Stimulated activated CD8-positive, alpha-beta memory T cell treated with anti-CD3 and anti-CD28 coated beads, Interleukin-7, amount 100 ng/mL, for 4 hours (primary cell): Measurements from ENCODE around the gene KLF11.
A peak's percentile ranks its signal among the peaks of the same experiment; 100 is the strongest.
"Not testable (repeated sequence)": the region's sequence is repeated elsewhere in the genome, so short reads cannot be mapped to it uniquely, and the experiment has no call there.

Source experiments
- DNase-seq, 2 donors: peaks; one replicate each; pipeline ENCODE4 v3.0.0-alpha.2; 2020; ENCODE audit warnings: low read depth in 2 of 2

The KLF11 gene

DNA sequence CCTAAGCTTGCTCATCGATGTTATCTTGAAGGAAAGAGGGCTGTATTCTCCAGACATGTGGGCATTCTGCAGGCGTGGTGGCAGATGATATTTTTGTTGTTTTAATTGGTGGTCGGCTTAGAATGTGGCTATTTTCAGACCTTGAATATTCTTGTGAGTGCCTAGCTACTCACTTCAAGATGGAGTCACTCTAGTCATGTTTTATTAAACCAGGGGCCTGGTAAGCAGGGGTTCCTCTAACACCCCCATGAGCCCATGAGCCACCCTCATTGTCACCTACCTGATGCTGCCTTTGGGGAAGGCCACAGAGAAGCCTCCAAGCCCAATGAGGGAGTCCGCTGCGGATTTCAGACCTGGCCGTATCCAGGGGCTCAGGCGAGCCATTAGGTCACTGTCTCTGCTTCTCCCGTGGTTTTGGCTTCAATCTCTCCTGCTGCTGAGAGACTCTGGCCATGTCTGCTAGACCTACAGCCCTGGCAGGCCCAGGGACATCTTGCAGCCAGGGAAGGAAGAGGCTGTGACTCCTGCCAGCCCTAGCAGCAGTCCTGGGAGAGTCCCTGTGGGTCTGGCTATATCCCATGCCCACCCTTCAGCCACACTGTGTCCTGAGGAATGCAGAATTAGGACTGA, 16.3 kb upstream of the KLF11 start:
- DNase-seq: no peak

DNA sequence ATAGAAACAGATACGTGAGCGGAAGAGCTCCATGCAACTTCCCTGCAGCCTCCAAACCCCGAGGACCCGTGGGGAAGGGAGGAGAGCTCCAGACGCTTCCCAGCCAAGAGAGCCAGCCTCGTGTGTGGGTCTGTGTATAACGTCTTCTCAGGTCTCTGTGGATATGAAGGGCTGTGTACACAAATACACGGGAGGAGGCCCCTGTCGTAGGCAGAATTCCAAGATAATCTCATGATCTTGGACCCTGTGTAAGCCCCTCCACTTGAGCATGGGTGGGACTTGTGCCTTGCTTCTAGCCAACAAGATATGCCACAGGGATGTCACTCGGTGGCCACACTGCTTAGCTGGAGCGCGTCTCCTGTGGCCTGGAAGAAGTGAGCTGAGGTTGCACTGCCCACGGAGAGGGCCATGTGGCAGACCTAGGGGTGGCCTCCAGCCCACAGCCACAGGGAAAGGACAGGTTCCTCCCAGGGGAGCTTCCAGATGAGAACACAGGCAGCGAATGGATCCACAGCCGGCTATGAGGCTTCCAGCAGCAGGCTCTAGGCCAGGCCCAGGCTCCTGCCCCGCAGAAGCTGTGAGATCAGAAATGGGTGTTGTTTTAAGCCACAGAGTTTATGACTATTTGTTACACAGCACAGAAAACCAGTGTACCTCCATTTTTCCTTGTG, 15.6 kb upstream of the KLF11 start:
- no peak for DNase-seq

DNA sequence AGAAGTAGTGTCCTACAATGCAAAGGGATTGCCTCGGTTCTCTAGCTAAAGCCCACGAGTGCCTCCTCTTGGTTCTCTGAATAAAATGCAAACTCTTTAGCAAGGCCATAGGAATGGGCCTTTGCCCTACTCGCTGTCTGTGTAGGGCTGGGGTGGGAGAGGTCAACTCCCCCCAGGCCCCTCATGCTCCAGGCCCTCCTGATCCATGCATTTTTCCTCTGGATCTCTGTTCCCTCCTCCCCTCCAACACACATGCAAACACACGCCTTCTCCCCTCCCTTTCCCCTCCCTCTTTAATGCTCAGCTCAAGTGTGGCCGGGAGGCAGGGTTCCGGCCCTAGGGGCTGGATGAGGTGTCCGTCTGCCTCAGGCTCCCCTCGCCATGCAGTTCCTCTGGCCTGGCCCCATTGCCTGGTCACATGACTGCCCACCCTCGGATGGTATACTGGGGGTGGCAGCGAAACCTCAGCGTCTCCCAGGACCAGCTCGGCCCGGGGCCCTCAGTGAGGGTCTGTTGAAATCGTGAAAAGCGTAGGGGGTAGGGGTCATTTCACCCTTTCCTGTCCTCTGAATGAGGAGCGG, 14.9 kb upstream of the KLF11 start:
- no peak for DNase-seq

GRCh38 chr2:10028988-10029874, 14.1 kb upstream of the KLF11 start:
- DNase-seq: peak; percentile 42 to 50

DNA sequence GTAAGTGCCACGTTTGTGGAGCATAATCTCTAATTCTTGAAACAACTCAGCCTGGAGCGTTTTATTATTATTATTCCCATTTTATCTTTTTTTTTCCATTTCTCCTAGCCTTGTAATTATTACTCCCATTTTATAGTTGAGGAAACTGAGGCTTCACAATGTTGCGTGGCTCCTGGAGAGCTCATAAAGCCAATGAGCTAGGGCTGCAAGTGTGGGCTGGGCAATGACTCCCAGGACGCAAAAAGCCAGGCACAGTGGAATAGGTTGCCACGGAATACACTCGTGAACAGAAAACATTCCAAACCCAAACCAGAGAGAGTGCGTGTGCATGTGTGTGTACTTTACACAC, 13.5 kb upstream of the KLF11 start:
- no peak for DNase-seq

DNA sequence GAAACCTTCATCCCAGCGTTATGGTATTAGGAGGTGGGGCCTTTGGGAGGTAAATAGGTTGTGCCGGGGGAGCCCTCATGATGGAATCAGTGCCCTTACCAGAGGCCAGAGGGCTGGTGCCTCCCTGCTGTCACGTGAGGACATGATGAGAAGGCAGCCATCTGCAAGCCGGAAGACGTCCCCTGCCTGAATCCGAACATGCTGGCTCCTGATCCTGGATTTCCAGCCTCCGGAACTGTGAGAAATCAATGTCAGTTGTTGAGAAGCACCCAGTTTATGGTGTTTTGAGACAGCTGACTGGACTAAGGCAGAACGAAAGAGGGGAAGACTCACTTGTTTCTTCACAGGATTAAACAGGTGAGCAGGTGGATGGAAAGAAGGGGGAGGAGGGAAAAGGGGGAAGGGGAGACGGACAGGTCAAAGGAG, 13.0 kb upstream of the KLF11 start:
- no peak for DNase-seq

DNA sequence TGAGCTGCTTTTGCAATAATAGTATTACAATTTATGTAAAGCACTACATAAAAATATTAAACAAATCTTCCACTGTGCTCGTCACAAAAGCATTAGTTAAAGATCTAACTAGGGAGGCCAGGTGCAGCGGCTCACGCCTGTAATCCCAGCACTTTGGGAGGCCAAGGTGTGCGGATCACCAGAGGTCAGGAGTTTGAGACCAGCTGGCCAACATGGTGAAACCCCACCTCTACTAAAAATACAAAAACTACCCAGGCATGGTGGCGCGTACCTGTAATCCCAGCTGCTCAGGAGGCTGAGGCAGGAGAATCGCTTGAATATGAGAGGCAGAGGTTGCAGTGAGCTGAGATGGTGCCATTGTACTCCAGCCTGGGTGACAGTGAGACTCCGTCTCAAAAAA, 12.6 kb upstream of the KLF11 start:
- not testable (repeated sequence) for DNase-seq

DNA sequence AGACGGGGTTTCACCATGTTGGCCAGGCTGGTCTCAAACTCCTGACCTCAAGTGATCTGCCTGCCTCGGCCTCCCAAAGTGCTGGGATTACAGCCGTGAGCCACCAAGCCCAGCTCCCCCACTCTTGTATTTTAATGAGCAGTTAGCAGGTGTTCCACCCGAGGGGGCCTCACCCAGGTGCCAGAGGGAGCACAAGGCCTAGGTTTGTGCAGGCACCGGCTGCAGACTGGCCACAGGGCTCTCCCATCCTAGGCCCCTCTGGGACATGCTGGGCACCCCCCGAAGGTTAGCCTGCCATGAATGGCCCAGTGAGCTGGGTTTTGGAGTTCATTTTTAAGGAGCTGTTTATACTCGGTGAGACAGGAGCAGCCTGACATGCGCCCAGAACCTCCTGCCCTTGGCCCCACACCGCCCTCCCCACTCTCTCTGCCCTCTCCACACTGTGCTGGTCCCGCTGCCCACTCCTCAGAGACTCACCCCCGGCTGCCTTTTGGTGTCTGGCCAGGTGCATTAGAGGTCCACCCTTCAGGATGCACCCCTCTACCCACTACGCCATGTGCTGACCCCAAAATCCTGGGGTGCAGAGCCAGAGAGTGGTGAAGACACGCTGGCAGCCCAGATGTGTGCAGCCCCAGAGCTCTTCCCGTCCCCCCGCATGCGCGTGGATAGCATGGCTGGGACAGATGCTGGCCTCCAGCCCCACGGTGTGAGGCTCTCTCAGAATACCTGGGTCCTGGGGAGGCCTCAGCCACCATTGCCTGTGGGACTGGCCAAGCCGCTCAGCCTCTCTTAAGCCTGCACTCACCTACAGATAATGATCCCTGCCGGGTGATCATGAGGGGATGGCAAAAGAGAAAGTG, 11.2 kb upstream of the KLF11 start:
- DNase-seq: no peak

DNA sequence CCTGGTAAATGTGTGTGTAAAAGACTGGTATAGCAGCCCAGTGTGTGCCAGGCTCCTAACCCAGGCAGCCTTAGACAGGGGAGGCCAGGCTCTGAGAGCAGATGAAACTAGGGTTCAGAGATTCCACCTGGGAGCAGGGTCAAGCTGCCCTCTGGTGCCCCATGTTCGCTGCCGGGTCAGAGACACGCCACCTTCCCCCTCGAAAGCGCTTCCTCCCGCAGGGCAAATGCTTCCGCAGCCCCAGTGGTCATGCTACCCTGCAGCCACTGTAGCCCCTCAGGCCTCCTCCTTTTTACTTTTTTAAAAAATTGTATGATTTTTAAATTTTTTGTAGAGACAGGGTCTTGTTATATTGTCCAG, 10.6 kb upstream of the KLF11 start:
- no peak for DNase-seq

DNA sequence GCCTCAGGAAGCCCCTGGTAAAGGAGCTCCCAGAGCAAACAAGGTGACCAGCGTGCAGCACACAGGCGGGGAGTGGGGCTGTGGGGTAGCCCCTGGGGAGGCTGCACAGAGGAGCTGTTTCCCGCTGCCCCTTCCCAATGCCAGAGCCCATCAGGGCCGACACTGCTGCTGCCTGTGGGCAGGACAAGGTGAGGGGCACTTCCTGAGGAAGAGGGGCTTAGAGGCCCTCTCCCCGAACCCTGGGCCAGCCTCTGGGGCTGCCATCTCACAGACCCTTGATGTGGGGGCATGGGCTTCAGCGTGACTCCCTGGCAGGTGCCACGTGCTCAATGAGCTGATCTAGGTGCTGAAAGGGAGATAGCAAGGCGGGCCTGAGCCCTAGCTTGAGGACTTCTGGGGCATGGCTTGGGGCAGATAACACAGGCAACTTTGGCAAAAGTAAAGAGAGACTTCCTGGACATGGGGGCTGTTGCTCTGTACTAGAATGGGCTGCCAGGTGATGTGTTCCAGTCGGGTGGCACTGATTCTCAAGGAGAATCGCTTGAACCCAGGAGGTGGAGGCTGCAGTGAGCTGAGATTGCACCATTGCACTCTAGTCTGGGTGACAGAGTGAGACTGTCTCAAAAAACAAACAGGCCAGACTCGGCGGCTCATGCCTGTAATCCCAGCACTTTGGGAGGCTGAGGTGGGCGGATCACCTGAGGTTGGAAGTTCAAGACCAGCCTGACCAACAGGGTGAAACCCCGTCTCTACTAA, 9.9 kb upstream of the KLF11 start:
- no peak for DNase-seq

GRCh38 chr2:10034333-10035052, 8.9 kb upstream of the KLF11 start:
- no peak for DNase-seq

- DNase-seq: no peak
These were observed 8.3 kb upstream of the KLF11 start for GRCh38 chr2:10035053-10035422.

DNA sequence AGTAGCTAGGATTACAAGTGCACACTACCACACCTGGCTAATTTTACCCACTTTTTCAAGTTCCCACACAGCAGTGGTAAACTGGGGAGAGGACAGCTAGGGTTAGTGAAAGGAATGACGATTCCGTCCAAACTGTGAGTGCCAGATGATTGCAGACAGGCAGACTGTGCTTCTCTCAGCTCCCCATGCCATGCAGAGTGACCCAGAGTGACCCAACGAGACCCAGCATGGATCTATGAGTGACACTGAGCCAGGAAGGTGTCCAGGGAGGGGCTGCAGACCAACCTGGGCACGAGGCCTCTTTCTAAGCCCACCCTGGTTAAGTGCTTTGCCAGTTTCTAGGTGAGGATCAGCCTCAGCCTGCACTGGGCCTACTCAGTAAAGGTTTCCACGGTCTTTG, 7.7 kb upstream of the KLF11 start:
- DNase-seq: no peak

- DNase-seq: peak; percentile 22 to 38
These were observed 7.1 kb upstream of the KLF11 start for GRCh38 chr2:10036095-10036884.

DNA sequence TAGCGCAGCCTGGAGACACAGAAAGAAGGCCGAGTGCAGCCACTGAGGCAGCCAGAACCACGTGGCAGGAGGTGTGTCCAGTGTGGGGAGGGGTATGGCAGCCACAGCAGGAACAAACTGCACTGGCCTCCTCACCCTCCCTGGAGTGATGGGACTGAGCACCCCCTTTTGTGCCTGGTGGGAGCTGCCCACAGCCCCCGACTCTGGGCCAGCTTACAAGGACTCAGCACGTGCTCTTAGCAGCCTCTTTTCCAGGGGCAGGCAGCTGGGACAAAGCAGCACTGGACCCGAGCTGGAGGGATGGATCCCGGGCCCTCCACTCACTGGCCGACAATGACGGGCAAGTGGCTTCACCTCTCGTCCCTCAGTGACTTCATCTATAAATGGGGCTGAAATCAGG, 5.2 kb upstream of the KLF11 start:
- no peak for DNase-seq

DNA sequence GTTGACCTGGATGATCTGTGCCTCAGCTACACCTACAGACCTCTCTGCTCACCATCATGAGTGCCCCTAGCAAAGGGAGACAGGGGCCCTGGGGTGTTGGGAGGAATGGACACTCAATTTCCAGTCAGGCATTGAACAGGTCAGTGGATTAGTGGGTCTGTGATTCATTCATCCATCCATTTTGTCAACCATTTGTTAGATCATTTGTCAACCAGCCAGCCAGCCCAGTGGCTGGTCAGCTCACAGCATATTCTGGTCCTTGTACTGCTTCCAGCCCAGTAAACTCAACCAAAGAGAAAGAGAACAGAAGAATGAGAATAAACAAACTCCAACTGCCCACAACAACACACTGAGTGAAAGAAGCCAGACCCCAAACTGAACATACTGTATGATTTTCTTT, 4.6 kb upstream of the KLF11 start:
- no peak for DNase-seq

- no peak for DNase-seq
These were observed 3.5 kb upstream of the KLF11 start for GRCh38 chr2:10039658-10040410.

- no peak for DNase-seq
These were observed 1.6 kb upstream of the KLF11 start for GRCh38 chr2:10041711-10042110.
